Loucy (cell line): ENCODE measurements around the gene C12orf75.

Experiments
- H2AFZ ChIP-seq: fragments of 200-600 bp; sonication (generic); 2 replicates; pipeline ENCODE4 v1.6.0; 2016; ENCODE audit warnings: antibody characterized with exemption, mild to moderate bottlenecking, low read length, moderate library complexity
- H3F3A ChIP-seq: fragments of 200-600 bp; 2 replicates; pipeline ENCODE4 v1.6.0; 2016; ENCODE audit warnings: antibody characterized with exemption, low read depth, mild to moderate bottlenecking
- H3K27me3 ChIP-seq: fragments of 200-600 bp; sonication (generic); 2 replicates; pipeline ENCODE4 v1.6.1; 2014; ENCODE audit warnings: low read length, mild to moderate bottlenecking; ENCODE audit not compliant: insufficient read depth, poor library complexity, severe bottlenecking
- H3K36me3 ChIP-seq: fragments of 200-600 bp; sonication (generic); 2 replicates; pipeline ENCODE4 v1.6.1; 2016; ENCODE audit warnings: low read length; ENCODE audit not compliant: insufficient read depth
- H3K4me1 ChIP-seq: fragments of 200-600 bp; sonication (generic); 2 replicates; pipeline ENCODE4 v1.5.1; 2014; ENCODE audit warnings: low read length, mild to moderate bottlenecking; ENCODE audit not compliant: insufficient read depth, poor library complexity, severe bottlenecking
- H3K4me2 ChIP-seq: fragments of 200-600 bp; sonication (generic); 2 replicates; pipeline ENCODE4 v1.6.0; 2014; ENCODE audit warnings: antibody characterized with exemption, low read length, low read depth, mild to moderate bottlenecking; ENCODE audit not compliant: poor library complexity, severe bottlenecking
- H3K4me3 ChIP-seq: fragments of 200-600 bp; sonication (generic); 2 replicates; pipeline ENCODE4 v1.5.1; 2014; ENCODE audit warnings: low read length, mild to moderate bottlenecking, mixed read lengths; ENCODE audit not compliant: poor library complexity, severe bottlenecking
- H3K79me2 ChIP-seq: fragments of 200-600 bp; sonication (generic); 2 replicates; pipeline ENCODE4 v1.6.1; 2014; ENCODE audit warnings: low read length; ENCODE audit not compliant: insufficient read depth
- H3K9ac ChIP-seq: fragments of 200-600 bp; sonication (generic); 2 replicates; pipeline ENCODE4 v1.6.0; 2014; ENCODE audit warnings: mild to moderate bottlenecking, low read depth, low read length, moderate library complexity; ENCODE audit not compliant: poor library complexity, severe bottlenecking
- H3K9me2 ChIP-seq: fragments of 200-600 bp; sonication (generic); replicated peaks from 2 replicates; pipeline ENCODE4 v1.6.1; 2016; ENCODE audit warnings: low read depth, low read length, mixed read lengths
- H3K9me3 ChIP-seq: fragments of 200-600 bp; sonication (generic); 2 replicates; pipeline ENCODE4 v1.6.1; 2014; ENCODE audit warnings: mild to moderate bottlenecking, antibody characterized with exemption, low read length, low read depth; ENCODE audit not compliant: insufficient read depth
- H4K20me1 ChIP-seq: fragments of 200-600 bp; sonication (generic); 2 replicates; pipeline ENCODE4 v1.6.0; 2014; ENCODE audit warnings: antibody characterized with exemption, low read length, mild to moderate bottlenecking; ENCODE audit not compliant: insufficient read depth, poor library complexity, severe bottlenecking
- EZH2phosphoT487 ChIP-seq: fragments of 200-600 bp; IDR thresholded peaks from 2 replicates; pipeline ENCODE4 v1.6.1; 2018; ENCODE audit warnings: antibody characterized with exemption, mild to moderate bottlenecking, moderate library complexity, borderline replicate concordance
- TF ChIP-seq, protein P1 (sequence below): fragments of 200-600 bp; sonication (generic); conservative IDR thresholded peaks from 2 replicates; pipeline ENCODE4 v1.5.1; 2014; ENCODE audit warnings: mild to moderate bottlenecking, antibody characterized with exemption, low read length

C12orf75 gene

DNA sequence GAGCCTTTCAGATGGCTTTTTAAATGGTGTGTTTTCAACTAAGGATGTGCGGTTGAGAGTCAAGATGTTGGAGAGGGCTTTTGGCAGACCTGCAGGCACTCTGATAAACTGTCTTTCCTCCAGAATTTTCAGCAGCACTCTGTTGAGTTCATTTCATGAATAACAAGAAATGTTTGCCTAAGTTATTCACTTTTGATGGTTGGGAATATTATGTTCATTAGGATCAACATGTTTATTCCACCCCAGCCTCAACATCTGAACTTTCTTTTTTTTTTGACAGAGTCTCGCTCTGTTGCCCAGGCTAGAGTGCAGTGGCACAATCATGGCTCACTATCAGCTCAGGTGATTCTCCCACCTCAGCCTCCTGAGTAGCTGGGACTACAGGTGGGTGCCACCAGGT is 68.4 kb downstream of the C12orf75 start:
- H4K20me1 ChIP-seq: no peaks in the 10 kb centered on the region
- no peaks in the 10 kb centered on the region for H3K36me3 ChIP-seq
- no peaks in the 10 kb centered on the region for H3K9me2 ChIP-seq
- H3K79me2 ChIP-seq: no peaks in the 10 kb centered on the region
- no peaks in the 10 kb centered on the region; the same call in 1 of the 2 replicates for H3K9me3 ChIP-seq
- H3K27me3 ChIP-seq: no peaks in the 10 kb centered on the region
- H2AFZ ChIP-seq: no peak overlapping the region
- peaks cover 6% of the 10 kb centered on the region for H3K4me1 ChIP-seq
- H3F3A ChIP-seq: no peaks in the 10 kb centered on the region
- no peak overlapping the region for H3K4me2 ChIP-seq
- H3K4me3 ChIP-seq: no peak overlapping the region
- H3K9ac ChIP-seq: no peak overlapping the region
- TF ChIP-seq, protein P1, sequence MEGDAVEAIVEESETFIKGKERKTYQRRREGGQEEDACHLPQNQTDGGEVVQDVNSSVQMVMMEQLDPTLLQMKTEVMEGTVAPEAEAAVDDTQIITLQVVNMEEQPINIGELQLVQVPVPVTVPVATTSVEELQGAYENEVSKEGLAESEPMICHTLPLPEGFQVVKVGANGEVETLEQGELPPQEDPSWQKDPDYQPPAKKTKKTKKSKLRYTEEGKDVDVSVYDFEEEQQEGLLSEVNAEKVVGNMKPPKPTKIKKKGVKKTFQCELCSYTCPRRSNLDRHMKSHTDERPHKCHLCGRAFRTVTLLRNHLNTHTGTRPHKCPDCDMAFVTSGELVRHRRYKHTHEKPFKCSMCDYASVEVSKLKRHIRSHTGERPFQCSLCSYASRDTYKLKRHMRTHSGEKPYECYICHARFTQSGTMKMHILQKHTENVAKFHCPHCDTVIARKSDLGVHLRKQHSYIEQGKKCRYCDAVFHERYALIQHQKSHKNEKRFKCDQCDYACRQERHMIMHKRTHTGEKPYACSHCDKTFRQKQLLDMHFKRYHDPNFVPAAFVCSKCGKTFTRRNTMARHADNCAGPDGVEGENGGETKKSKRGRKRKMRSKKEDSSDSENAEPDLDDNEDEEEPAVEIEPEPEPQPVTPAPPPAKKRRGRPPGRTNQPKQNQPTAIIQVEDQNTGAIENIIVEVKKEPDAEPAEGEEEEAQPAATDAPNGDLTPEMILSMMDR: no peak
- TF ChIP-seq EZH2phosphoT487: no peak

DNA sequence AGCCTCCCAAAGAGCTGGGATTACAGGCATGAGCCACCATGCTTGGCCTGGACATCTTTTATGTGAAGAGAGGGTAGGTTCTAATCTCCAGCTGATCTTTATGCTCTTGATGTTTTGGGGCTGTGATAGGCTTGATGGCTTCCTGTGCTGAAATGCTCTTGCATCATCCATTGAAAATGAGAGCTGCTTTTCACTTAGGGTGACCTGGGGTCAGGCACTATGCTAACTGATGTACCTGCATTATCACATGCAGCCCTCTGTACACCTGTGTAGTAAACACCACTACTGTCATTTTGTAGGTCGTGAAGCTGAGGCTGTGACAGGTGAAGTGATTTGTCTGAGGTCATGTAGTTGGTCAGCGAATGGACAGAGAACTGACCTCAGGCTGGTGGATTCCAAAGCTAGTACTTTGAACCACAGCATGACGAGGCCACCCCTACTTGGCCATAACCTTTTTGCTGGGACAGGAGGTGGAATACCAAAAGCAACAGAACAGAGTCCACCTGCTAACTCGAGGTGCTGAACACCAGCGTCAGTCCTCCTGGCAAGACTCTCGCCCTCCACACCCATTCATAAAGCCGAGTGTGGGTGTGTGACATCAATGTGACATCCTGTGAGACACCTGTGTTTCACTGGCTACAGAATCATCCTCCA is 69.1 kb downstream of the C12orf75 start:
- no peak overlapping the region for H3K4me3 ChIP-seq
- no peaks in the 10 kb centered on the region; the same call in 1 of the 2 replicates for H3K9me3 ChIP-seq
- H3K9me2 ChIP-seq: no peaks in the 10 kb centered on the region
- H3K9ac ChIP-seq: no peak overlapping the region
- no peak for TF ChIP-seq EZH2phosphoT487
- TF ChIP-seq, protein P1: no peak
- no peak overlapping the region for H2AFZ ChIP-seq
- H3K4me2 ChIP-seq: no peak overlapping the region
- H3K4me1 ChIP-seq: peaks cover 6% of the 10 kb centered on the region
- no peaks in the 10 kb centered on the region for H3K79me2 ChIP-seq
- no peaks in the 10 kb centered on the region for H3K27me3 ChIP-seq
- no peaks in the 10 kb centered on the region for H3K36me3 ChIP-seq
- no peaks in the 10 kb centered on the region for H3F3A ChIP-seq
- no peaks in the 10 kb centered on the region for H4K20me1 ChIP-seq

DNA sequence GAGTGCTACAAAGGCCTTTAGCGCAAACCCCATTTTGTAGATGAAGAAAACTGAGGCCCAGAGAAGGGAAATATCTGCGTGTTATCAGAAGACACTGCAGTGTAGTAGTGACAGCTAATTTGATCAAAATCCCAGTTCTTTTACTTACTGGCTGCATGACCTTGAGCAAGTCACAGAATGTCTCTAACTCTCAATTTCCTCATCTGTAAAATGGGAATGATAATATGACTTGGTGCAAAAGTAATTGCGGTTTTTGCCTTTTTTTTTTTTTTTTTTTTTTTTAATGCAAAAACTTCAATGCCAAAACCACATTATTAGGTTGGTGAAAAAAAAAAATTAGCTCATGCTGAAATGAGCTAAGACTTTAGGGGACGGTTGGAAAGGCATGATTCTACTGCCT is 69.7 kb downstream of the C12orf75 start:
- Histone ChIP-seq H3K4me3 (no peak overlapping the region), H3K36me3 (no peaks in the 10 kb centered on the region), H2AFZ (no peak overlapping the region), H3K27me3 (no peaks in the 10 kb centered on the region), H4K20me1 (no peaks in the 10 kb centered on the region), H3K9ac (no peak overlapping the region), H3F3A (no peaks in the 10 kb centered on the region), H3K4me2 (no peak overlapping the region), H3K4me1 (peaks cover 6% of the 10 kb centered on the region), H3K9me3 (no peaks in the 10 kb centered on the region; the same call in 1 of the 2 replicates), H3K79me2 (no peaks in the 10 kb centered on the region), H3K9me2 (no peaks in the 10 kb centered on the region)
- TF ChIP-seq EZH2phosphoT487: no peak
- TF ChIP-seq, protein P1: no peak
